RCC 7860 (cell line): ENCODE measurements around the gene LIN7C.

Source experiments
- DNase-seq: peaks from one replicate; pipeline ENCODE4 v3.0.0-alpha.2; 2015; ENCODE audit warnings: low spot score
- FAIRE-seq: peaks from 2 replicates; lab custom pipeline; 2012; peaks lifted over from hg19 to GRCh38; lab: Jason Lieb, UNC

LIN7C gene

GRCh38 chr11:27512238-27512637, 5.7 kb upstream of the LIN7C start:
- DNase-seq (no peak), FAIRE-seq (no peak)

- DNase-seq (no peak), FAIRE-seq (no peak)
These were observed 3.3 kb upstream of the LIN7C start for GRCh38 chr11:27509908-27510307.

DNA sequence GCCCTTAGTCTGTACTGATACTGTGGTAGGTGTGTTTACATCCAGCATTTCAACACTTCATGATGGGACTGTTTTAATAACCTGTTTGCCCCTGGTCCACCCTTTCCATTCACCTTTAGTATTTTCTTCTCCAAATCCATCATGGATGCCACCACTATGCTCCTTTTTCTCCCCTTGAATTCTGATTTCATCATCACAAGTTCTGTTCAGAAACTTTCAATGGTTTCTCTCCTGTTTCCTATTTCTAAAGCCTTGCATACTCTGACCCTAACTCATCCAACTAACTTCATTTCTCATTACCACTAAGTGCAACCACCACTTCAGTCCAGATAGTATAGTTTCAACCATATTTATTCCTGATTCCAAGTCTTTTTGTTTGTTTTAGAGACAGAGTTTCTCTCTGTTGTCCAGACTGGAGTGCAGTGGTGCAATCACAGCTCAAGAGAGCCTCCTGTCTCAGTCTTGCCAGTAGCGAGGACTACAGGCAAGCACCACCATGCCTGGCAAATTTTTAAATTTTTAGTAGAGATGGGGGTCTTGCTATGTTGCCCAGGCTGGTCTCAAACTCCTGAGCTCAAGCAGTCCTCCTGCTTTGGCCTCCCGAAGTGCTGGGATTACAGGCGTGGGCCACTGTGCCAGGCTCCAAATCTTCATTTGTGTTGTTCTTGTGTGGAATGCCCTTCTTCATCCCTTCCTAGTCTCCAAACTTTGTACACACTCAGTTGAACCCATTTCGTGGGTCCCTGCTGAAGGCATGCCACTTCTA, 1.2 kb upstream of the LIN7C start:
- FAIRE-seq (no peak), DNase-seq (no peak)

GRCh38 chr11:27505781-27506180, 788 bp downstream of the LIN7C start:
- no peak for FAIRE-seq
- DNase-seq = no peak

GRCh38 chr11:27504205-27504604, 2.4 kb downstream of the LIN7C start:
- no peak for FAIRE-seq

DNA sequence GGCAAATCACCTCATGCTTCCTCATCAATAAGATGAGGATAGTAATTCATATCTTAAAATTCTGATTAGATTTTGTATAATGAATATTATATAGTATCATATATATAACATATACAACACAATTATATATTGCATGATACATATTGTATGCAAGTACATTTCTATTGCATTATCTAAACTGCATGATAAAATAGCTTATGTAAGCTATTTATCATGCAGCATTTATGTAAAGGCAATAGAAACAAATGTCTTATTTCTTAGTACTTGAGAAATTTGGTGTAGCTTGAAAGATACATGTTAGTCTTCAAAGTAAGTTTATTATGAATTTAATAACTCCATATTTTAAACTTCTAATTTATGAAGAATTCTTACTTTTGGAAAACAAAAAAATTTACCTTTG, 5.5 kb downstream of the LIN7C start:
- no peak for FAIRE-seq
- DNase-seq = no peak

More at GRCh38 chr11:27504205-27504604, 2.4 kb downstream of the LIN7C start:
- no peak for DNase-seq

GRCh38 chr11:27497911-27498310, 8.7 kb downstream of the LIN7C start:
- FAIRE-seq = no peak
- no peak for DNase-seq

- DNase-seq (peak; percentile 14), FAIRE-seq (peak; percentile 73)
These were observed 9.2 kb downstream of the LIN7C start for GRCh38 chr11:27497284-27497866.

DNA sequence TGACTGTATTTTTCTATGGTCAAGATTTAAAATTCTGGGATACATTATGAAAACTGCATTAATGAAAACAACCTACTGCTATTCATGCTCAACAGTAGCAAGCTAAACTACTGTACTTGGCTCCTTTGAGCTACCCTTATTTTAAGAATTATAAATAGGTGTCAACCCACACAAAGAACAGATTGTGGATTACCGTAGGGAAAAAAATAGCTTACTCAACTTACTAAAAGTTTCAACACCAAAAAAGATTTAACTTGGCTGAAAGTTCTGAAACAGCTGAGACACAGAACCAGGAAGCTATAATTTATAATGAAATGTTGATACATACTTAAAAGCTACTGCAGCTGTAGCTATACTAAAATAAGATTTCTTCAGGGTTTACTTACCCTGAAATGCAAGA, 10.1 kb downstream of the LIN7C start:
- DNase-seq = no peak

DNA sequence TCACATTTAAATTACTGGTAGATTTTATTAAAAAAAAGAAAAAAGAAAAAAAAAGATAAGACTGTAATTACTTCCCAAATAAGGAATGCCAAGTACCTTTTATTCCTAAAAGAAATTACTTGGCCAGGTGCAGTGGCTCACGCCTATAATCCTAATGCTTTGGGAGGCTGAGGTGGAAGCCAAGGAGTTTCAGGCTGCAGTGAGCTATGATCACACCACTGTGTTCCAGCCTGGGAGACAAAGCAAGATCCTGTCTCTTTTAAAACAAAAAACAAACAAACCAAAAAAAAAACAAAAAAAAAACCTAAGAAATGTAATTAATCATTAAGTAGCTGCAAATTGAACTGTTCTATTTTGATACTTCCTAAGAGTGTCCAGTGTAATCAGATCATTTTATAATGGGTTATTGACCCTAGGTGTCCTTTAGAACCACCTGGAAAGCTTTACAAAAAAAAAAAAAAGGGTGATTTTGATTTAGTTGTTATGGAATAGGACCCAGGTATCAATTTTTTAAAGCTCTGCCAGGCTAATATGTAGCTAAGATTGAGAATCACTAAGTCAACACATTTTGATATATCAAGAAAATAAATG, 10.8 kb downstream of the LIN7C start:
- DNase-seq (no peak), FAIRE-seq (no peak)

More for the DNA sequence above, 10.1 kb downstream of the LIN7C start:
- no peak for FAIRE-seq

GRCh38 chr11:27489092-27489491, 17.5 kb downstream of the LIN7C start:
- FAIRE-seq (no peak), DNase-seq (no peak)

GRCh38 chr11:27487706-27488105, 18.9 kb downstream of the LIN7C start:
- no peak for FAIRE-seq
- DNase-seq = no peak

- FAIRE-seq = peak; percentile 82
These were observed 20.4 kb downstream of the LIN7C start for GRCh38 chr11:27485930-27486773.

DNA sequence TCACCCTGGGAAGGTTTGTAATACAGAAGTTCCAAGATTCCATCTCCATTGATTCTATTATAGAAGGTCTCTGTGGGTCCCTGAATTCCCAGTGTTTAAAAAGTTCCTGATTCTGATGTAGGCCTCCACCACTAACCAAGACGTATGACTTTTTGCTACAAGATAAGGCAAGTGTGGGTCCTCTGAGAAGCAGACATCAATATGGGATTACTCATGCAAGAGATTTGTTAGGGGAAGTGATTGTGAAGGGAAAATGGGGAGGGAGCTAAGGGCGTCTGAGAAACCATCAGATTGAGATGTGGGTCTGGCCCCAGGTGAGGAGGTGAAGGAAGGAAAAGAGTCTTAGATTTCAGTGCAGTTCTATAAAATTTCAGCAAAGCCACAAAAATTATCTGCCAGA, 23.8 kb downstream of the LIN7C start:
- DNase-seq (no peak), FAIRE-seq (no peak)

More at GRCh38 chr11:27485930-27486773, 20.4 kb downstream of the LIN7C start:
- DNase-seq = peak; percentile 41

DNA sequence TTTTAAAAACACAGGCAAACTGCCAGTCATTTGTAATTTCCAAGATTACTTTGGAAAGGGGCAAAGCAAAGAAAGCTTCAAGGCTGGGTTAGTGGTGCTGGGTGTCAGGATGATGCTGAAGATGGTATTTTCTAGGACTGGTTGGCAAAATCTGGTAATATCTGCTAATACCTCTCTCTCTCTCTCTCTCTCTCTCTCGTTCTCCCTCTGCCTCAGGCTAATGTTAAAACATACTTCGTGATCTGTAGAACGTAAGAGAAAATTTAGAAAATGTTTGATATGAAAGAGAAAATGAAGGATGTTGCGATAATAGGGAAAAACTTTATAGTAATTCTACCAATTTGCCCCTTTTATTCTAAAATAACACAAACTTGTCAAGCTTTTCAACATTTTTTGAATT, 24.6 kb downstream of the LIN7C start:
- DNase-seq = no peak
- no peak for FAIRE-seq

DNA sequence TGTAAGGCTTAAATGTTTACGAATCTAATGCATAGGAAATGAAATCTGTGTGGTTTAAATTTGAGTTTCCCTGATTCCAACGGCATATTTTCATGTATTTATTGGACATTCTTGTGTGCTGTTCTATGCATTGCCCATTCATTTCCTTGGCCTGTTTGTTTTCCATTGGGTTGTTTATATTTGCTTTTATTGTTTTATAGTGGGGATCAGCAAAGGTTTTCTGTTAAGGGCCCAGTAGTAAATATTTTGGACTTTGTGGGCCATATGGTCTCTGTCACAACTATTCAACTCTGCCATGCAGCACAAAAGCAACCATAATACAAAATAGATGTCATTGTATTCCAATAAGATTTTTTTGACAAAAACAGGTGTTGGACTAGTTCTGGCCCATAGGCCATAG, 28.7 kb downstream of the LIN7C start:
- DNase-seq (no peak), FAIRE-seq (no peak)

DNA sequence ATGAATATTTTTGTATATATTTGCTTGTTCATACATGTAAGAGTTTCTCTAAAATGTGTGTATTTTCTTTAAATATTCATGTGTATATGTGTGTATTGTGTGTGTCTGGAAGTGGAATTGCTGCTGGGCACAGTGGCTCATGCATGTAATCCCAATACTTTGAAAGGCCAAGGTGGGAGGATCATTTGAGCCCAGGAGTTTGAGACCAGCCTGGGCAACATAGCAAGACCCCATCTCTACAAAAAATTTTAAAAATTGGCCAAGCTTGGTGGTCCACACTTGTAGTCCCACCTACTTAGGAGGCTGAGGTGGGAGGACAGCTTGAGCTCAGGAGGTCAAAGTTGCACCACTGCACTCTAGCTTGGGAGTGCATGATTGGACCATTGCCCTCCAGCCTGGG, 29.3 kb downstream of the LIN7C start:
- no peak for DNase-seq
- FAIRE-seq = no peak

DNA sequence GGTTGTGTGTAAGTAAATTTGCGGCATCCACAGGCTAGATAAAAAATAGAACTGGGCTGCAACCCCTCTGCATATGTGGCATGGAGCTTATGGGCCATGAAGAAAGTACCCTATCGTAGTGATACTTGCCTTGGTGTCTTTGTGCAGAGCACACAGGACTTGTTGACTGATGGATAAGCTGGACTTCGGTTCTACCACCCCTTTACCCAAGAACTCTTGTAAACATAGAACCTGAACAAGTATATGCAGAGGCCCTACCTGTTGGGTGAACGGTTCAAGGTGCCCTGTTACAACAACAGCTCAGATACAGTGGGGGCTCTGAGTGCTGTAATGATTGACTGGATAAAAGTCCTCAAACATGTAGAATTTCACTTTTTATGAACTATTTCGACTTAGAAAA, 30.9 kb downstream of the LIN7C start:
- DNase-seq (no peak), FAIRE-seq (no peak)

DNA sequence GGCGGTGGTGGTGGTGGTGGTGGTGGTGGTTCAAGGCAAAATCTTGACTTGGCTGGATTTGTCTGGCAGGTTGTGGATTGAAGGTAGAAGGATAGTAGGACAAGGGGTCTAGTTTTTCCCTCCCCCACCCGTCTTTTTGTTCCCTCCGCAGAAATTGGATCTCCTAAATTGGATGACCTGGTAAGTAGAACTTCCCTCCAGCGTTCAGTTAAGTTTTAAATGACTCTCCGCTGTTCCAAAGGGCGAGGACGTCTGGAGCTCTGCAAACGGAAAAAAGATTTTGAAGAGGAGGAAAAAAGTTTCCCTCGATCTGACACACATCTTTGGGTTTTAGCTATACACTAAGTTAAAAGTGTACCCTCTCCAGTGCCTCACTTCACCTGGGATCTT, 33.6 kb downstream of the LIN7C start:
- DNase-seq = no peak
- no peak for FAIRE-seq

GRCh38 chr11:27472398-27473016, 34.1 kb downstream of the LIN7C start, which contains the start of gene LGR4:
Gene LGR4, minus strand, starts transcription at chr11:27472790. Its CDS starts 488 bp downstream, at chr11:27472302.
- DNase-seq (peak; percentile 87), FAIRE-seq (peak; percentile 72)
